HG02840 (cell line): ENCODE results near the gene TDRD9.
"Not testable (repeated sequence)": the region's sequence is repeated elsewhere in the genome, so short reads cannot be mapped to it uniquely, and the experiment has no call there.

Experiments
- ATAC-seq: cut with Tn5 transposase; IDR thresholded peaks from one replicate; pipeline ENCODE4 v1.9.1; 2021; ENCODE audit warnings: mild to moderate bottlenecking, moderate library complexity, moderate number of reproducible peaks; ENCODE audit not compliant: unreplicated experiment, low FRiP score

The TDRD9 gene

GRCh38 chr14:103920981-103921854 is 7.0 kb upstream of the TDRD9 start:
- ATAC-seq: peak; percentile 96

GRCh38 chr14:103921855-103922200 is 6.4 kb upstream of the TDRD9 start:
- ATAC-seq: not testable (repeated sequence)

GRCh38 chr14:103923863-103924262 is 4.4 kb upstream of the TDRD9 start:
- ATAC-seq: no peak

DNA sequence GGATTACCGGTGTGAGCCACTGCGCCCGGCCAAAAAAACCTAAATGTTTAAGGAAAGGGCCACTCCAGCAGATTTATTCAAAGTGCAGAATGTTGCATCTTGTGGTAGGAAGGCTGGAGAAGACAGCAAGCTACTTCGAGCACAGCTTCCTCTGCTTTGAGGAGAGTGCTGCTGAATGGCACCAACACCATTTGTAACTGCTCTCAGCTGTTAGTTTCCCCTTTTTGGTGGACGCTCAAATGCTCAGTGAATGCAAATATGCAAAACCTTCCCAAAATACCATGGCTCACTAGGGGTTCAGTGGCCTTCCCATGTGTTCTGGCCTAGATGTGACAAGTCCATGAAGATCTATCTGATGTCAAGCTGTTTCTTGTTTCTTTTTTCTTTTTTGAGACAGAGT is 2.9 kb upstream of the TDRD9 start:
- no peak for ATAC-seq

GRCh38 chr14:103927566-103927965 is 690 bp upstream of the TDRD9 start:
- no peak for ATAC-seq

DNA sequence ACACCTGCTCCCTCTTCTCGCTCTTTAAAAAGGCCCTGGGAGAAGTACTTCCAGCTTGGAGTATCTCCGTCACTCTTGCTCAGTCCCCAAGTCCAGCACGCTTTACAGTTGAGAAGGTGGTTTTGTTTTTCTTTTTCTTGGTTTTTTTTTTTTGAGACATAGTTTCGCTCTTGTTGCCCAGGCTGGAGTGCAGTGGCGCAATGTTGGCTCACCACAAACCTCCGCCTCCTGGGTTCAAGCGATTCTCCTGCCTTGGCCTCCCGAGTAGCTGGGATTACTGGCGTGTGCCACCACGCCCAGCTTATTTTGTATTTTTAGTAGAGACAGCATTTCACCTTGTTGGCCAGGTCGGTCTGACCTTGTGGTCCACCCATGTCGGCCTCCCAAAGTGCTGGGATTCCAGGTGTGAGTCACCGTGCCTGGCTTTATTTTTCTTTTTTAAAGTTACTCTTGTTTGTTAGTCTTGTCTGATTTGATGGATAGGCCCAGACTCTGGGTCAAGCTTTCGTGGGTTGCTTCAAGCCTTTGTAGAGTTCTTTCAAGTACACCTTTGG is 1.9 kb downstream of the TDRD9 start:
- no peak for ATAC-seq

DNA sequence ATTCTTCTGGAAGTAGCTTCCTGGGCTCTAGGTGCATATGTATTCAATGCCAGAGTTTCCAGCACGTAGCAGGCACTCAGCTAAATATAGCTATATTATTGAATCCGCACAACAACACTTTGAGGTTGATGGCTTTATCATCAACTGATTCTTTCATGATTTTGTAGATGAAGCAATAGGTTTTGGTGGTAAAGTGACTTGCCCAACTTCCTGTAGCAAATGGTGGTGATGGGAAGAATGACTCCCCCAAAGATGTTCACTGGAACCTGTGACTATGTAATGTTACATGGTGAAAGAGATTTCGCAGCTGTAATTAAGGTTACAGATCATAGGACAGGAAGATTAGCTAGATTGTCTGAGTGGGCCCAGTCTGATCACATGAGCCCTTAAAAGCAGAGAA is 3.2 kb downstream of the TDRD9 start:
- no peak for ATAC-seq

GRCh38 chr14:103932791-103933490 is 4.7 kb downstream of the TDRD9 start:
- ATAC-seq: no peak

DNA sequence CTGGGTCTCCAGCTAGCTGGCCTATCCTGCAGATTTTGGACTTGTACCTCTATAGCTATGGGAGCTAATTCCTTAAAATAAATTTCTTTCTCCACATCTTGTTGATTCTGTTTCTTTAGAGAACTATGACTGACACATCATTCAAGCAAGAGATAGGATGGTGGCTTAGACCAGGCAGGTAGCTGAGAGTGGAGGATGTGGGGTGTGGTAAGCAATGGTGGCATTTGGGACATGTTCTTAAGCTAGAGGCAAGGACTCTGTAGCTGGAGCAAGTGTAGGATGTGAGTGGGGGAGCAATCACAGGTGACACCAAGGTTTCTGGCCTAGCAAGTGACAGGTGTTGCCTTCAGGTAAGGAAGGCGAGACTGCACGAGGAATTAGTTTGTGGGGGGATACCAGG is 6.8 kb downstream of the TDRD9 start:
- ATAC-seq: no peak

DNA sequence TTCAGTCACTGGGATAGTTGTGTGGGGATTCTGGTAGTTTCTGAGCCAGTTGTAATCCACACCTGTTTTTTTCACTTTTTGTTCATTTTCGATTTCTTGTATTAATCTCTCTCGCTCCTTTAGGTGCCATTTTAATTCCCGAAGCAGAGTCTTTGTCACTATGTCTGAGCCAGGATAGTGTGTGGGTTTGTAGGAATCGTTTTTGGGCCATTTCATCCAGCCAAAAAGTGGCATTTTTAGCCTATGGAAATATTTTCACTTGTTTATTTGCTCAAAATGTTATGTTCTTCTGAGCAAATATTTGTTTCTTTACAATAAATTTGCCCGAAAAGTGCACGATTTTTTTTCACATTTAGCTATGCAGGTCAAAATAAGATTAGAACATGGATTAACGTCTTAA is 13.2 kb downstream of the TDRD9 start:
- no peak for ATAC-seq

- no peak for ATAC-seq
Observed at GRCh38 chr14:103941973-103942736, 13.9 kb downstream of the TDRD9 start, which contains the start of gene RD3L. RD3L (minus strand) TSS chr14:103942529; CDS start chr14:103941695, 834 bp downstream.

GRCh38 chr14:103943673-103944072 is 15.4 kb downstream of the TDRD9 start:
- no peak for ATAC-seq

- ATAC-seq: no peak
Observed at GRCh38 chr14:103946975-103947374, 18.7 kb downstream of the TDRD9 start.

GRCh38 chr14:103948442-103948841 is 20.2 kb downstream of the TDRD9 start:
- ATAC-seq: no peak

DNA sequence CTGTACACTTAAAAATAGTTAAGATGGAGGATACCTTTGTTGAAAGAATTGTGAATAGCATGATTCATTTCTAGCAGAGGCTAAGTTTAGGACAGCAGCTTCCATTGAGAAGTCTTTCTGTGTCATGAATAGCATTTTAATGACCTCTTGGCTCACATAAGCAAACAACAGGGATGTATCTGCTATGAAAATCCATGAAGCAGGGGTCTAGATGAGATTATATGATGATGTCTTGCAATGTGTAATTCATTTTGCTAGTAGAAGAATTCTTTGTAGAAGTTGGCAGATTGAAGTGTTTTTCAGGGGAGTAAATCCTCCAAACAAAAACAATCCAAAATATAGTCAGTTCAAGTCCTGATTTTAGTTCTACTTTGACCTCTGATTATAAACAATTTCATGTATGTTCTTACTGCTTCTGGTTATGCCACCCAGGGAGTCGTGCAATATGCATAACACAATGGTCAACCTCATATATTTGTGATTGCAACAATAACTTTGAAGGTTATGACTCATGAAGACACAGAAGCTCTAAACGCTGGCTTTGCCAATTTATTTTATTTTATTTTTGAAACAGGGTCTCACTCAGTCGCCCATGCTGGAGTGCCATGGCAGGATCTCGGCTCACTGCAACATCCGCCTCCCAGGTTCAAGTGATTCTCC is 21.0 kb downstream of the TDRD9 start:
- ATAC-seq: no peak

DNA sequence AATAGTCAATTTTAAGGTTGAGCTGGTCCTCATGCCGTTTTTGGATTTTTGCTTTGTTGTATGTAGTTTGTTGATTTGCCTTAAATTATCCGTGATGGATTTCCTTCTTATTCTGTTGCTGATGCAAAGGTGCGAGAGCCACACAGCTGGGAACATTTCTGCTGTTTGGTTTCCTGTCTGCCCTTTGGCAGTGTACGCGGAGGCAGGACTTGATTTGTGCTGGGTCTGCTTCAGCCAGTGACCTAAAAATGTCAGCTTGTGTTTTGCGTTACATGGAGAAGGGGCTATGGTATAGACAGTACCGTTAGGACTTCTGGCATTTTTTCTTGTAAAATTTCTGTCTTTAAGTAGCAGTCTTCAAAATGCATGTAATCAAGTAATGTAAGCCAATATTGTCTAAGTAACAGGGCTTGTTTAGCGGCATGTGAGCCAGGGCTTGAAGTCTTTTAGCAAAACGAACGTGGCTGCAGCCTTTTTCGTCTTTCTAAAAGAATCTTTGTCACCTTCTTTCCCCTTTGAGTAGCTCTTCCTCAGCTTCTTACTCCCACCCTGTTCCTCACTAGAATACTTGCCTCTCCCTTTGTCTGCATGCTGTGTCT is 32.3 kb downstream of the TDRD9 start:
- no peak for ATAC-seq

DNA sequence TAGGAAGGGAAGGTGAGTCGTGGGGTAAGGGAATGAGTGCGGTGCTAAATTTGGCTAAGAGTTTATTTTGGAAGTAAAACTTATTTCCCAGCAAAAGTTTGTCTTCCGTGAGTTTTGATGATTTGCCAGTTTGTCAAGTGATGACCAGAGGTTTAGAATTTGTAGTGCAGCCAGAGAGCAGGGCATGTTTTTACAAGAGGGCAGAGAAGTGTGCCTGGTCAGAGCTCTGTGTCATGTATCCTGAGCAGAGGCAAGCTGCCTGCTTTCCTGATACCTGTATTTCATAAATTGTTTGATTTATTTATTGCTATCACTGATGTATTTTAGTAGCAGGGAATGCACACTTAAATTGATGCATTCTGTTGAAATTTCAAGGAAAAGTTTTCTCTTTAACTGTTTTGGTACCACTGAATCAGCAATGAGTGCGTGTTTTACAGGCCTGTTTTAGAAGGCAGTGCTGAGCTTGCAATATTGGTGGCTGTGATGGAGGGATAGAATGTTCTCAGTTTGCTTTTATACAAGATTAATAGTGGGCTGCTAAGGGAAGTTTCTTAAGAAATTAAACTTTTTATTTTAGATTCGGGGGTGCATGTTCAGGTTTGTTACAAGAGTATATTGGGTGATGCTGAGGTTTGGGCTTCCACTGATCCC is 33.8 kb downstream of the TDRD9 start:
- ATAC-seq: no peak

- ATAC-seq: no peak
Observed at GRCh38 chr14:103966631-103967030, 38.4 kb downstream of the TDRD9 start.

DNA sequence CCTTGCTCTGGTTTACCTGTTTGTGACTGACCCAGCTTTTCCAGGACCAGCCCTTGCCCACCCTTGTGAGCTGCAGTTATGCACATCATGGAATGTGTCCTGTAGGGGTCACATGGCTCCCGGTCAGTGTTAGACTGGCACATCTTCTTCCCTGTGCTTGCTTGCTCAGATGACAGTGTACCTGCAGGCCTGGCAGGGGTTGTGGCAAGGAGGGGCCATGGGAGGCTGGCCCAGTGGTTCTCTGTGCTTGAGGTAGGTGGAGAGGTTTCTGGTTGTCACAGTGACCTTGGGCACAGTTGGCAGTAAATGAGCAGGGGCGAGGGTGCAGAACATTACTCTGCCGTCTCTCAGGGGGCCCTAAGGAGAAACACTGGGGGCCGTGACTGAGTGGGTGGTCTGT is 41.7 kb downstream of the TDRD9 start:
- ATAC-seq: no peak
